H9 (cell line): ENCODE measurements around the gene SLC35F6. TPM values are rescaled to one million over a fixed set of nuclear protein-coding genes. Genes with fewer than 3 reads are reported as not detected.

Source experiments
- DNase-seq: peaks from one replicate; pipeline ENCODE4 v3.0.0-alpha.2; 2017
- H2AFZ ChIP-seq: one replicate; pipeline ENCODE4 v1.6.1; 2013; ENCODE audit warnings: mild to moderate bottlenecking, low read length, control low read depth, moderate library complexity
- H2AK5ac ChIP-seq: 2 replicates; pipeline ENCODE4 v1.6.1; 2013; ENCODE audit warnings: low read length, control low read depth, mixed read lengths; ENCODE audit not compliant: insufficient read length
- H2BK120ac ChIP-seq: one replicate; pipeline ENCODE4 v1.6.1; 2013; ENCODE audit warnings: low read depth, mild to moderate bottlenecking, low read length, control low read depth, inconsistent platforms; ENCODE audit not compliant: poor library complexity, severe bottlenecking
- H2BK12ac ChIP-seq: 2 replicates; pipeline ENCODE4 v1.6.1; 2013; ENCODE audit warnings: low read length, control low read depth, mixed read lengths, low read depth; ENCODE audit not compliant: insufficient read length
- H2BK15ac ChIP-seq: 2 replicates; pipeline ENCODE4 v1.6.1; 2013; ENCODE audit warnings: low read depth, low read length, control low read depth
- H2BK20ac ChIP-seq: one replicate; pipeline ENCODE4 v1.6.1; 2013; ENCODE audit warnings: low read depth, mild to moderate bottlenecking, low read length, control low read depth, inconsistent platforms; ENCODE audit not compliant: poor library complexity, severe bottlenecking
- H2BK5ac ChIP-seq: 2 replicates; pipeline ENCODE4 v1.6.1; 2013; ENCODE audit warnings: low read length, control low read depth, mixed read lengths; ENCODE audit not compliant: insufficient read length
- H3K14ac ChIP-seq: 2 replicates; pipeline ENCODE4 v1.6.1; 2013; ENCODE audit warnings: low read length, control low read depth; ENCODE audit not compliant: insufficient read depth
- H3K18ac ChIP-seq: 2 replicates; pipeline ENCODE4 v1.6.1; 2013; ENCODE audit warnings: low read depth, mild to moderate bottlenecking, mixed read lengths, low read length, control low read depth; ENCODE audit not compliant: insufficient read length
- H3K23ac ChIP-seq: 2 replicates; pipeline ENCODE4 v1.6.1; 2013; ENCODE audit warnings: low read length, control low read depth, mixed read lengths, low read depth; ENCODE audit not compliant: insufficient read length
- H3K23me2 ChIP-seq: 2 replicates; pipeline ENCODE4 v1.6.1; 2013; ENCODE audit warnings: low read depth, mild to moderate bottlenecking, mixed read lengths, low read length, control low read depth; ENCODE audit not compliant: insufficient read length, poor library complexity, severe bottlenecking
- H3K27ac ChIP-seq: 2 replicates; pipeline ENCODE4 v1.5.1; 2013; ENCODE audit warnings: low read length, control low read depth, mixed read lengths, low read depth; ENCODE audit not compliant: insufficient read length
- H3K27me3 ChIP-seq: 2 replicates; pipeline ENCODE4 v1.6.1; 2013; ENCODE audit warnings: low read length, control low read depth, inconsistent platforms; ENCODE audit not compliant: insufficient read depth
- H3K4ac ChIP-seq: 2 replicates; pipeline ENCODE4 v1.6.1; 2013; ENCODE audit warnings: low read depth, mild to moderate bottlenecking, control low read depth, inconsistent platforms, low read length, moderate library complexity
- H3K4me1 ChIP-seq: 2 replicates; pipeline ENCODE4 v1.6.1; 2013; ENCODE audit warnings: low read length, control low read depth, inconsistent platforms; ENCODE audit not compliant: insufficient read depth
- H3K4me2 ChIP-seq: 2 replicates; pipeline ENCODE4 v1.6.1; 2013; ENCODE audit warnings: low read length, control low read depth, mixed read lengths; ENCODE audit not compliant: insufficient read length, insufficient read depth
- H3K56ac ChIP-seq: 2 replicates; pipeline ENCODE4 v1.6.1; 2013; ENCODE audit warnings: low read depth, mild to moderate bottlenecking, mixed read lengths, low read length, control low read depth; ENCODE audit not compliant: insufficient read length
- H3K79me1 ChIP-seq: 2 replicates; pipeline ENCODE4 v1.6.1; 2013; ENCODE audit warnings: low read depth, mild to moderate bottlenecking, moderate library complexity, low read length, control low read depth, inconsistent platforms; ENCODE audit not compliant: insufficient read depth, poor library complexity, severe bottlenecking
- H3K79me2 ChIP-seq: 2 replicates; pipeline ENCODE4 v1.6.1; 2013; ENCODE audit warnings: low read length, control low read depth, inconsistent platforms; ENCODE audit not compliant: insufficient read depth
- H3K9ac ChIP-seq: 2 replicates; pipeline ENCODE4 v1.6.1; 2013; ENCODE audit warnings: low read length, control low read depth, mixed read lengths; ENCODE audit not compliant: insufficient read length; ENCODE audit errors: extremely low read depth
- H3K9me3 ChIP-seq: one replicate; pipeline ENCODE4 v1.6.1; 2013; ENCODE audit warnings: low read depth, low read length, inconsistent platforms; ENCODE audit not compliant: control insufficient read depth
- H3T11ph ChIP-seq: one replicate; pipeline ENCODE4 v1.6.1; 2013; ENCODE audit warnings: mild to moderate bottlenecking, low read length, control low read depth, inconsistent platforms
- H4K20me1 ChIP-seq: one replicate; pipeline ENCODE4 v1.6.1; 2013; ENCODE audit not compliant: control insufficient read depth, insufficient read length, insufficient read depth
- H4K5ac ChIP-seq: 2 replicates; pipeline ENCODE4 v1.6.1; 2013; ENCODE audit warnings: low read depth, mild to moderate bottlenecking, mixed read lengths, low read length, control low read depth; ENCODE audit not compliant: insufficient read length
- H4K8ac ChIP-seq: replicated peaks from 2 replicates; pipeline ENCODE4 v1.6.1; 2013; ENCODE audit warnings: low read length, control low read depth, mixed read lengths, low read depth; ENCODE audit not compliant: insufficient read length
- H4K91ac ChIP-seq: 2 replicates; pipeline ENCODE4 v1.6.1; 2013; ENCODE audit warnings: low read depth, mild to moderate bottlenecking, moderate library complexity, mixed read lengths, low read length, control low read depth; ENCODE audit not compliant: insufficient read length
- H3K27ac Mint-ChIP-seq, 3 experiments: 2 replicates in 2 of 3; 3 replicates in 1 of 3; pipeline ENCODE4 v1.8.0; 2020 to 2021; ENCODE audit warnings: mixed read lengths in 3 of 3, mild to moderate bottlenecking in 1 of 3, moderate library complexity in 1 of 3
- H3K27me3 Mint-ChIP-seq: 2 replicates; pipeline ENCODE4 v1.8.0; 2021; ENCODE audit warnings: low read depth, mild to moderate bottlenecking, moderate library complexity, mixed read lengths
- H3K36me3 Mint-ChIP-seq, 3 experiments: 2 replicates in 2 of 3; 3 replicates in 1 of 3; pipeline ENCODE4 v1.8.0; 2020 to 2021; ENCODE audit warnings: low read depth in 3 of 3, mixed read lengths in 3 of 3; ENCODE audit not compliant: insufficient read depth in 1 of 3
- H3K4me1 Mint-ChIP-seq, 2 experiments: 2 replicates each; pipeline ENCODE4 v1.8.0; 2020; ENCODE audit warnings: mixed read lengths in 2 of 2
- H3K4me3 Mint-ChIP-seq, 2 experiments: 2 replicates in 1 of 2; 3 replicates in 1 of 2; pipeline ENCODE4 v1.8.0; 2020 to 2021; ENCODE audit warnings: mild to moderate bottlenecking in 2 of 2, mixed read lengths in 2 of 2, moderate library complexity in 1 of 2
- H3K9me3 Mint-ChIP-seq, 2 experiments: 2 replicates in 1 of 2; 3 replicates in 1 of 2; pipeline ENCODE4 v1.8.0; 2020; ENCODE audit warnings: mild to moderate bottlenecking in 2 of 2, mixed read lengths in 2 of 2, moderate library complexity in 1 of 2
- WGBS: extraction: QIAGEN DNeasy Blood & Tissue Kit; methylation state at CpG from one replicate; pipeline ENCODE4 v1.1.7; 2013; ENCODE audit warnings: missing lambda C conversion rate, low lambda C conversion rate, mixed read lengths; ENCODE audit not compliant: insufficient read length; ENCODE audit errors: extremely low coverage; 5-methylcytosine and 5-hydroxymethylcytosine counted together
- total RNA-seq: library from RNA; stranded (reverse); gene quantifications from 2 replicates; pipeline ENCODE4 v1.2.1, GENCODE V29; 2021
- TF ChIP-seq, protein P1 (sequence below): fragments of 200-600 bp; sonication (generic); conservative IDR thresholded peaks from 3 replicates; pipeline ENCODE4 v1.8.0; 2021; ENCODE audit warnings: antibody characterized with exemption, mild to moderate bottlenecking

Gene SLC35F6
- total RNA-seq, 1 experiment from 2014 or later, result 15.7 TPM

DNA sequence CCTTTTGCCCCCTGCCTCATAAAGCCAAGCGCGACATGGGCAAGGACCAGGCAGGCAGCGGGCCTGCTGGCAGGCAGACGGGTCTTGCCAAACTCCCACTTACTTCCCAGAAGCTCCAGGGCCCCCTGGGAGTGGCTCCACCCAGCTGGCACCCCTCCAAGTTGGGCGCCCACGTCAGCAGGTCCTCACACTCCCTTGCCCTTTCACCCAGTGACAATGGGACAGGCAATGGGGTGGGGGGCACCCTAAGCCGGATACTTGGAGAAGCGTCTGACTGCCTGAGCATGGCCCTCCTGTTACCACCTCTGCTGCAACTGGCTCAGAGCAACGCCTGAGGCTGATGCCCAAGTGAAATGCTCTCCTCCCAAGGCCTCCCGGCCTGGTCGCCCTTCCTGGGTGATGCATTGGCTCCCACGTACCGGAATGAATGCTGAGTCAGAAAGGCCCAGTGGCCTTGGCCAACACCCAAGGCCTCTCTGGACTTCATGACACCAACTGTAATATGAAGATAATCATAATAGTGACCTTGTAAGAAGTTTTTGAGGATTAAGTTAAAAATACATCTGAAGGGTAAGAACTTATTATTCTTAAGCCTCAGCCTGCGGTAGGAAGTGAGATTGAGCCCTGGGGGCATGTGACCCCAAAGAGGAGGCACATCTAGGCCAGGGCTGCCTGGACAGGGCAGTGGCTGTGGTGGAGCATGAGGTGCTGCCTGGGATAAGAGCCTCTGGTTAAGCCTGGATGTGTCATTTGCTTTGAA, 39.9 kb upstream of the SLC35F6 start:
- Histone ChIP-seq H3K56ac (no peak overlapping the region), H3K9ac (no peak overlapping the region), H3K18ac (no peak overlapping the region), H2BK120ac (no peak overlapping the region), H3K9me3 (no peaks in the 10 kb centered on the region), H3K4me1 (peaks cover 4% of the 10 kb centered on the region; the same call in 1 of the 2 replicates), H4K5ac (no peak overlapping the region), H3K27me3 (no peaks in the 10 kb centered on the region), H2BK15ac (no peak overlapping the region), H3K27ac (no peak overlapping the region), H2BK20ac (no peak overlapping the region), H3K4ac (no peak overlapping the region), H3K4me2 (no peak overlapping the region), H3K14ac (no peak overlapping the region; the same call in 1 of the 2 replicates), H2AK5ac (no peak overlapping the region), H3K23me2 (no peaks in the 10 kb centered on the region), H2AFZ (no peak overlapping the region), H2BK12ac (no peak overlapping the region), H3K79me1 (no peaks in the 10 kb centered on the region), H2BK5ac (no peak overlapping the region), H3T11ph (no peak overlapping the region), H4K20me1 (no peaks in the 10 kb centered on the region), H4K91ac (no peak overlapping the region), H4K8ac (no peak overlapping the region), H3K79me2 (no peaks in the 10 kb centered on the region), H3K23ac (no peak overlapping the region)
- H3K4me3 Mint-ChIP-seq, result no peak overlapping the region; a peak in 1 of 5 replicates
- no peaks in the 10 kb centered on the region; the same call in 1 of the 2 replicates for H3K27me3 Mint-ChIP-seq
- peak overlapping the region in 1 of 3 experiments; percentile 84; a peak in 4 of 7 replicates for H3K27ac Mint-ChIP-seq
- H3K4me1 Mint-ChIP-seq, result peaks cover 13 to 17% of the 10 kb centered on the region in 2 experiments
- no peak for DNase-seq
- no CpG with 5 or more reads among the region's 14 CpGs for WGBS
- H3K9me3 Mint-ChIP-seq, result no peaks in the 10 kb centered on the region
- TF ChIP-seq, protein P1, sequence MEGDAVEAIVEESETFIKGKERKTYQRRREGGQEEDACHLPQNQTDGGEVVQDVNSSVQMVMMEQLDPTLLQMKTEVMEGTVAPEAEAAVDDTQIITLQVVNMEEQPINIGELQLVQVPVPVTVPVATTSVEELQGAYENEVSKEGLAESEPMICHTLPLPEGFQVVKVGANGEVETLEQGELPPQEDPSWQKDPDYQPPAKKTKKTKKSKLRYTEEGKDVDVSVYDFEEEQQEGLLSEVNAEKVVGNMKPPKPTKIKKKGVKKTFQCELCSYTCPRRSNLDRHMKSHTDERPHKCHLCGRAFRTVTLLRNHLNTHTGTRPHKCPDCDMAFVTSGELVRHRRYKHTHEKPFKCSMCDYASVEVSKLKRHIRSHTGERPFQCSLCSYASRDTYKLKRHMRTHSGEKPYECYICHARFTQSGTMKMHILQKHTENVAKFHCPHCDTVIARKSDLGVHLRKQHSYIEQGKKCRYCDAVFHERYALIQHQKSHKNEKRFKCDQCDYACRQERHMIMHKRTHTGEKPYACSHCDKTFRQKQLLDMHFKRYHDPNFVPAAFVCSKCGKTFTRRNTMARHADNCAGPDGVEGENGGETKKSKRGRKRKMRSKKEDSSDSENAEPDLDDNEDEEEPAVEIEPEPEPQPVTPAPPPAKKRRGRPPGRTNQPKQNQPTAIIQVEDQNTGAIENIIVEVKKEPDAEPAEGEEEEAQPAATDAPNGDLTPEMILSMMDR, result no peak
- H3K36me3 Mint-ChIP-seq, result no peaks in the 10 kb centered on the region; a peak in 1 of 7 replicates
